Stimulated activated CD8-positive, alpha-beta memory T cell treated with anti-CD3 and anti-CD28 coated beads, Interleukin-4, amount 100 ng/mL, for 24 hours (primary cell): ENCODE measurements around the gene ABHD10.
"Not testable (repeated sequence)": the region's sequence is repeated elsewhere in the genome, so short reads cannot be mapped to it uniquely, and the experiment has no call there.

Source experiments
- DNase-seq: peaks from one replicate; pipeline ENCODE4 v3.0.0-alpha.2; 2020; ENCODE audit warnings: low read depth

The ABHD10 gene

GRCh38 chr3:112032098-112032731 is 53.4 kb downstream of the ABHD10 start:
- DNase-seq = no peak

GRCh38 chr3:112034436-112034835 is 55.6 kb downstream of the ABHD10 start, which contains the start of gene TMPRSS7:
Gene TMPRSS7, plus strand, starts transcription at chr3:112034736. Its CDS starts 110 bp downstream, at chr3:112034846.
- DNase-seq = no peak

GRCh38 chr3:112035241-112035640 is 56.4 kb downstream of the ABHD10 start:
- DNase-seq = no peak

GRCh38 chr3:112037194-112037593 is 58.4 kb downstream of the ABHD10 start:
- not testable (repeated sequence) for DNase-seq

GRCh38 chr3:112038863-112039262 is 60.0 kb downstream of the ABHD10 start:
- no peak for DNase-seq

GRCh38 chr3:112041321-112041720 is 62.5 kb downstream of the ABHD10 start:
- no peak for DNase-seq

GRCh38 chr3:112042842-112043280 is 64.0 kb downstream of the ABHD10 start:
- DNase-seq = no peak
